BE2C (cell line): ENCODE data around the gene CRTC1.
"Not testable (repeated sequence)": the region's sequence is repeated elsewhere in the genome, so short reads cannot be mapped to it uniquely, and the experiment has no call there.

Experiments used
- DNase-seq: peaks from one replicate; pipeline ENCODE4 v3.0.0-alpha.2; 2020
- H3K27me3 ChIP-seq: fragments of 250-450 bp; sonication (Bioruptor Pico); 2 replicates; pipeline ENCODE4 v1.5.1; 2020; ENCODE audit warnings: mild to moderate bottlenecking
- H3K36me3 ChIP-seq: fragments of 250-450 bp; sonication (Bioruptor Pico); 2 replicates; pipeline ENCODE4 v1.5.1; 2020; ENCODE audit warnings: mild to moderate bottlenecking
- H3K4me1 ChIP-seq: fragments of 250-450 bp; sonication (Bioruptor Pico); 2 replicates; pipeline ENCODE4 v1.5.1; 2020
- H3K4me3 ChIP-seq: 2 replicates; pipeline ENCODE4 v1.5.1; 2011; ENCODE audit warnings: low read depth, low read length
- H3K9me3 ChIP-seq: fragments of 250-450 bp; sonication (Bioruptor Pico); 2 replicates; pipeline ENCODE4 v1.5.1; 2020
- CTCF ChIP-seq: IDR thresholded peaks from 2 replicates; pipeline ENCODE4 v1.5.1; 2012; ENCODE audit warnings: mild to moderate bottlenecking, low read depth, low read length

Gene CRTC1

GRCh38 chr19:18718015-18718526 is 34.6 kb downstream of the CRTC1 start:
- Histone ChIP-seq H3K27me3 (no peaks in the 10 kb centered on the region), H3K4me1 (peaks cover 22% of the 10 kb centered on the region), H3K4me3 (no peak overlapping the region), H3K36me3 (peaks cover 4% of the 10 kb centered on the region), H3K9me3 (no peaks in the 10 kb centered on the region; the same call in 1 of the 2 replicates)
- DNase-seq: peak; percentile 48
- TF ChIP-seq CTCF: no peak

GRCh38 chr19:18718846-18719458 is 35.5 kb downstream of the CRTC1 start:
- Histone ChIP-seq H3K9me3 (no peaks in the 10 kb centered on the region; the same call in 1 of the 2 replicates), H3K4me1 (peaks cover 22% of the 10 kb centered on the region), H3K4me3 (no peak overlapping the region), H3K27me3 (no peaks in the 10 kb centered on the region), H3K36me3 (peaks cover 4% of the 10 kb centered on the region)
- no peak for DNase-seq
- TF ChIP-seq CTCF: no peak

GRCh38 chr19:18719541-18719940 is 36.1 kb downstream of the CRTC1 start:
- no peak for TF ChIP-seq CTCF

GRCh38 chr19:18723871-18724377 is 40.4 kb downstream of the CRTC1 start:
- Histone ChIP-seq H3K9me3 (no peaks in the 10 kb centered on the region), H3K27me3 (no peaks in the 10 kb centered on the region), H3K36me3 (peaks cover 4% of the 10 kb centered on the region), H3K4me3 (no peak overlapping the region), H3K4me1 (peaks cover 10% of the 10 kb centered on the region)
- no peak for DNase-seq
- no peak for TF ChIP-seq CTCF

More at GRCh38 chr19:18719541-18719940, 36.1 kb downstream of the CRTC1 start:
- Histone ChIP-seq H3K9me3 (no peaks in the 10 kb centered on the region; the same call in 1 of the 2 replicates), H3K27me3 (no peaks in the 10 kb centered on the region), H3K36me3 (peaks cover 4% of the 10 kb centered on the region), H3K4me3 (no peak overlapping the region), H3K4me1 (peaks cover 22% of the 10 kb centered on the region)
- peak; percentile 74 for DNase-seq

GRCh38 chr19:18725841-18726770 is 42.6 kb downstream of the CRTC1 start:
- no peak overlapping the region for H3K4me3 ChIP-seq
- TF ChIP-seq CTCF: no peak
- peaks cover 4% of the 10 kb centered on the region for H3K36me3 ChIP-seq
- H3K9me3 ChIP-seq: no peaks in the 10 kb centered on the region
- no peaks in the 10 kb centered on the region for H3K27me3 ChIP-seq
- peak; percentile 51 for DNase-seq
- H3K4me1 ChIP-seq: peaks cover 2% of the 10 kb centered on the region

GRCh38 chr19:18726846-18727245 is 43.4 kb downstream of the CRTC1 start:
- Histone ChIP-seq H3K36me3 (peaks cover 4% of the 10 kb centered on the region), H3K9me3 (no peaks in the 10 kb centered on the region), H3K4me3 (no peak overlapping the region), H3K27me3 (no peaks in the 10 kb centered on the region), H3K4me1 (peaks cover 10% of the 10 kb centered on the region)
- DNase-seq: no peak
- no peak for TF ChIP-seq CTCF

- H3K4me3 ChIP-seq, H3K27me3 ChIP-seq, H3K36me3 ChIP-seq, DNase-seq, H3K9me3 ChIP-seq: not testable (repeated sequence)
- H3K4me1 ChIP-seq: peaks cover 15% of the 10 kb centered on the region
These were observed 44.1 kb downstream of the CRTC1 start for GRCh38 chr19:18727602-18728001.
